Smooth muscle cell (in vitro differentiated cells): ENCODE measurements around the gene KCNJ10. TPM values are rescaled to one million over a fixed set of nuclear protein-coding genes. Genes with fewer than 3 reads are reported as not detected.

Experiments used
- DNase-seq: peaks from one replicate; lab custom pipeline; 2025; ENCODE audit not compliant: unreplicated experiment; lab: John Stamatoyannopoulos, UW
- H2AFZ ChIP-seq: fragments of 200-600 bp; sonication (generic); 2 replicates; pipeline ENCODE4 v1.6.0; 2016; ENCODE audit warnings: antibody characterized with exemption, low read depth, mild to moderate bottlenecking
- H3F3A ChIP-seq: fragments of 200-600 bp; sonication (generic); 2 replicates; pipeline ENCODE4 v1.6.0; 2017; ENCODE audit warnings: antibody characterized with exemption, low read depth
- H3K27ac ChIP-seq: fragments of 200-600 bp; sonication (generic); 2 replicates; pipeline ENCODE4 v1.5.1; 2016; ENCODE audit warnings: low read depth, mild to moderate bottlenecking
- H3K27me3 ChIP-seq: fragments of 200-600 bp; sonication (generic); 2 replicates; pipeline ENCODE4 v1.6.1; 2016; ENCODE audit warnings: low read depth, mild to moderate bottlenecking
- H3K36me3 ChIP-seq: fragments of 200-600 bp; sonication (generic); 2 replicates; pipeline ENCODE4 v1.5.1; 2016; ENCODE audit warnings: low read depth
- H3K4me1 ChIP-seq: fragments of 200-600 bp; sonication (generic); 2 replicates; pipeline ENCODE4 v1.5.1; 2016; ENCODE audit warnings: low read depth
- H3K4me2 ChIP-seq: fragments of 200-600 bp; sonication (generic); 2 replicates; pipeline ENCODE4 v1.6.0; 2016; ENCODE audit warnings: mild to moderate bottlenecking
- H3K4me3 ChIP-seq: fragments of 200-600 bp; sonication (generic); 2 replicates; pipeline ENCODE4 v1.5.1; 2016; ENCODE audit warnings: mild to moderate bottlenecking
- H3K79me2 ChIP-seq: fragments of 200-600 bp; sonication (generic); 2 replicates; pipeline ENCODE4 v1.6.0; 2016; ENCODE audit warnings: low read depth, mild to moderate bottlenecking
- H3K9ac ChIP-seq: fragments of 200-600 bp; sonication (generic); 2 replicates; pipeline ENCODE4 v1.6.0; 2016; ENCODE audit warnings: low read depth
- H3K9me3 ChIP-seq: fragments of 200-600 bp; sonication (generic); replicated peaks from 2 replicates; pipeline ENCODE4 v1.5.1; 2016; ENCODE audit warnings: low read depth
- H4K20me1 ChIP-seq: fragments of 200-600 bp; sonication (generic); 2 replicates; pipeline ENCODE4 v1.6.0; 2016; ENCODE audit warnings: low read depth
- CTCF ChIP-seq: fragments of 200-600 bp; sonication (generic); IDR thresholded peaks from 2 replicates; pipeline ENCODE4 v1.5.1; 2017; ENCODE audit warnings: borderline replicate concordance, mild to moderate bottlenecking, antibody characterized with exemption; ENCODE audit not compliant: insufficient read depth, poor library complexity, severe bottlenecking
- WGBS: methylation state at CpG from one replicate; pipeline ENCODE4 v1.1.7; 2016; ENCODE audit warnings: low lambda C conversion rate; 5-methylcytosine and 5-hydroxymethylcytosine counted together
- polyA plus RNA-seq: library from polyadenylated mRNA; unstranded; fragments of >200 nt; fragmentation: Nextera tagmentation; extraction: Ambion mirVana; gene quantifications from 2 replicates; pipeline ENCODE4 v1.2.1, GENCODE V29; 2016
- total RNA-seq: library from RNA; depleted of rRNA; stranded (reverse); fragments of >200 nt; gene quantifications from 2 replicates; pipeline ENCODE4 v1.2.3, GENCODE V29; 2014

The KCNJ10 gene
- total and polyA plus RNA-seq, 2 experiments from 2014 or later, result not detected

- TF ChIP-seq CTCF, result no peak
- no peak for DNase-seq
- 96% methylated on average over 21 of the region's 21 CpGs for WGBS
Observed at GRCh38 chr1:160093624-160094290, 23.8 kb upstream of the KCNJ10 start.

GRCh38 chr1:160093069-160093395, 23.1 kb upstream of the KCNJ10 start:
- no peak for DNase-seq
- Histone ChIP-seq H3K27me3 (no peaks in the 10 kb centered on the region), H3K79me2 (no peaks in the 10 kb centered on the region), H3F3A (no peaks in the 10 kb centered on the region), H3K9ac (no peak overlapping the region), H3K27ac (no peak overlapping the region), H2AFZ (no peak overlapping the region), H3K9me3 (no peaks in the 10 kb centered on the region), H3K4me1 (peaks cover 7% of the 10 kb centered on the region), H3K4me3 (no peak overlapping the region), H3K36me3 (no peaks in the 10 kb centered on the region), H3K4me2 (no peak overlapping the region), H4K20me1 (no peaks in the 10 kb centered on the region)
- WGBS, result 94% methylated on average over 9 of the region's 9 CpGs
- no peak for TF ChIP-seq CTCF

More at GRCh38 chr1:160093624-160094290, 23.8 kb upstream of the KCNJ10 start:
- Histone ChIP-seq H3K36me3 (no peaks in the 10 kb centered on the region), H3K4me2 (no peak overlapping the region), H2AFZ (no peak overlapping the region), H3K27me3 (no peaks in the 10 kb centered on the region), H3K4me3 (no peak overlapping the region), H3K9ac (no peak overlapping the region), H3K27ac (no peak overlapping the region), H3K79me2 (no peaks in the 10 kb centered on the region), H3K9me3 (no peaks in the 10 kb centered on the region), H3F3A (no peaks in the 10 kb centered on the region), H3K4me1 (peaks cover 9% of the 10 kb centered on the region), H4K20me1 (no peaks in the 10 kb centered on the region)

- Histone ChIP-seq H3K4me3 (no peak overlapping the region), H3K4me2 (no peak overlapping the region), H2AFZ (no peak overlapping the region), H3K9ac (no peak overlapping the region), H3K36me3 (no peaks in the 10 kb centered on the region), H4K20me1 (no peaks in the 10 kb centered on the region), H3F3A (no peaks in the 10 kb centered on the region), H3K9me3 (no peaks in the 10 kb centered on the region), H3K4me1 (peaks cover 2% of the 10 kb centered on the region), H3K79me2 (no peaks in the 10 kb centered on the region), H3K27ac (no peak overlapping the region), H3K27me3 (no peaks in the 10 kb centered on the region)
- no peak for TF ChIP-seq CTCF
- WGBS, result 96% methylated on average over 31 of the region's 32 CpGs
- no peak for DNase-seq
Observed at GRCh38 chr1:160092366-160093068, 22.6 kb upstream of the KCNJ10 start.
